ENCODE measurements around the gene INPP5A. TPM values are rescaled to one million over a fixed set of nuclear protein-coding genes. Genes with fewer than 3 reads are reported as not detected.

Gene INPP5A
- total and polyA plus RNA-seq, 10 of the 15 experiments (the other 5 are each of a cell fraction or from before 2014, with no cell fraction given) = 0.52 to 15.0 (median 6.3) TPM

DNA sequence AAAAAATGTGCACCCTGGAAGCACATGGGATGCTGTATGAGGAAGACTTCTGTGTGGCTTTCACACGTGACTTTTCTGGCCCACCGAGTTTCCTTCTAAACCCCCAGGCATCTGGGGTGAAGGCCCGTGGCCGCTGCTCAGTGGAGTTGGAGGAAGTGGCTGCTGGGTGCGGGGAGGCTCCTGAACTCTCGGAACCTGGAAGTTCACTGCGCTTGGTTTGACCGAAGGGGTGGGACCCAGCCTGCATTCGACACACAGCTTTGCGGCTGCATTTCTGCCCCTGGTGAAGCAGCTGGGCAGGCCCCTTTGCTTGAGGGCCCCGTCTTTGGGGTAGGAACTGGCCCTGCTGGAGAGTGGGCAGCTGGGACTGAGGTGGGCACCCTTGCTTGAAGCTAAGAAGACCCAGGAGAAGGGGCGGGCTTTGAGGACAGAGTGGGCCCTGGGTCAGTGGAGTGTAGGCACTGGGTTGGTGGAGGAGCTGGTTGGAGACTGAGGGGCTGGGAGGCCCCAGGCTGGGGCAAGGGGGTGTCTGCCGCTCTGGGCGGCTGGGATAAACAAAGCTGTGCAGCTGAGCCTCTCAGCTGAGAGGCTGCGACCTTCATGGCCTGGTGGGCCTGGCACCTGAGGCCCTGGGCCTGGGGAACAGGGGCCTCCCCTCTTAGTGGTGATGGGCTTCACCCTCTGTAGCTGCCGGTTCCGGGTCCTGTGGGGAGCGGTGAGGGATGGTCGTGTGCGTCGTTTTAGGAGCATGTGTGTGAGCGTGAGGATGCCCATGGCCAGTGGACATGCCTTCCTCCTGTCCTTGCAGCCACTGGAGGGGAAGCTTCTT lies 78.0 kb downstream of the INPP5A start:
- DNase-seq (ENCODE audit: low read depth, low spot score) (no peak), ATAC-seq (no peak), FAIRE-seq (no peak)
- TF ChIP-seq BMI1 (IDR thresholded peaks at IDR 0.05; ENCODE audit: borderline replicate concordance) = no peak
- TF ChIP-seq, protein P1, sequence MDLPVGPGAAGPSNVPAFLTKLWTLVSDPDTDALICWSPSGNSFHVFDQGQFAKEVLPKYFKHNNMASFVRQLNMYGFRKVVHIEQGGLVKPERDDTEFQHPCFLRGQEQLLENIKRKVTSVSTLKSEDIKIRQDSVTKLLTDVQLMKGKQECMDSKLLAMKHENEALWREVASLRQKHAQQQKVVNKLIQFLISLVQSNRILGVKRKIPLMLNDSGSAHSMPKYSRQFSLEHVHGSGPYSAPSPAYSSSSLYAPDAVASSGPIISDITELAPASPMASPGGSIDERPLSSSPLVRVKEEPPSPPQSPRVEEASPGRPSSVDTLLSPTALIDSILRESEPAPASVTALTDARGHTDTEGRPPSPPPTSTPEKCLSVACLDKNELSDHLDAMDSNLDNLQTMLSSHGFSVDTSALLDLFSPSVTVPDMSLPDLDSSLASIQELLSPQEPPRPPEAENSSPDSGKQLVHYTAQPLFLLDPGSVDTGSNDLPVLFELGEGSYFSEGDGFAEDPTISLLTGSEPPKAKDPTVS (IDR thresholded peaks at IDR 0.05; ENCODE audit: low read depth, low read length) = no peak
- TF ChIP-seq FOS (IDR thresholded peaks at IDR 0.05; ENCODE audit: borderline replicate concordance, extremely low read depth, insufficient read length) = no peak
- no peak for TF ChIP-seq GABPA (IDR thresholded peaks at IDR 0.05; ENCODE audit: low read depth)
- TF ChIP-seq JUND (IDR thresholded peaks at IDR 0.05; ENCODE audit: low read depth, low read length) = no peak
- no peak for TF ChIP-seq SMAD1 (IDR thresholded peaks at IDR 0.05; ENCODE audit: low read depth, partially characterized antibody)
- TF ChIP-seq ZZZ3 (IDR thresholded peaks at IDR 0.05; ENCODE audit: control insufficient read depth, insufficient read length, low read depth) = no peak
- TF ChIP-seq RAD21 (IDR thresholded peaks at IDR 0.05; ENCODE audit: insufficient read depth, low read depth, low read length) = no peak
- TF ChIP-seq MTA2 (IDR thresholded peaks at IDR 0.05; ENCODE audit: low read depth) = no peak
- no peak for TF ChIP-seq SIX5 (IDR thresholded peaks at IDR 0.05; ENCODE audit: low read depth, low read length, severe bottlenecking)
- TF ChIP-seq ZBTB4 (CRISPR knock-in tag; IDR thresholded peaks at IDR 0.05) = no peak
- no peak for TF ChIP-seq MLLT1 (IDR thresholded peaks at IDR 0.05)
- TF ChIP-seq RB1 (IDR thresholded peaks at IDR 0.05; ENCODE audit: borderline replicate concordance) = no peak
- TF ChIP-seq MYB (IDR thresholded peaks at IDR 0.05; ENCODE audit: borderline replicate concordance, low read depth, low read length) = no peak
- no peak for TF ChIP-seq SIN3A (IDR thresholded peaks at IDR 0.05; ENCODE audit: low read depth, low read length)
- ChIA-PET RAD21 (ENCODE audit: unreplicated experiment) (interaction anchor here (0.7 kb wide), 1 partner anchor 20 kb away, joined by 3 read pairs; no protein-coding TSS in a partner anchor), POLR2A (no interaction called here), CTCF (no interaction called here), SMC1A (ENCODE audit: uncharacterized antibody, unreplicated experiment) (interaction anchor here (1.1 kb wide), 1 partner anchor 55 kb away, joined by 5 read pairs; no protein-coding TSS in a partner anchor)
- Histone ChIP-seq H3K27me3 (replicated peaks in 1 of 2; ENCODE audit: control insufficient read depth in 2 of 2, insufficient read depth in 2 of 2, low read length in 1 of 2) (no peaks in the 10 kb centered on the region), H3K9ac (ENCODE audit: control insufficient read depth, insufficient read depth, low read length) (no peak overlapping the region), H3K79me2 (ENCODE audit: control insufficient read depth, insufficient read depth, low read length) (no peaks in the 10 kb centered on the region), H3K4me3 (no peak overlapping the region), H3K4me2 (ENCODE audit: control insufficient read depth, insufficient read depth) (no peak overlapping the region), H3K36me3 (ENCODE audit: control insufficient read depth in 2 of 2, insufficient read depth in 2 of 2, low read length in 1 of 2) (peaks cover 0 to 4% of the 10 kb centered on the region in 2 experiments; a peak in 2 of 4 replicates), H3K4me1 (ENCODE audit: control insufficient read depth, insufficient read depth, low read length) (no peaks in the 10 kb centered on the region), H4K20me1 (ENCODE audit: control insufficient read depth, insufficient read depth) (no peaks in the 10 kb centered on the region), H2AFZ (ENCODE audit: control insufficient read depth, low read depth, low read length) (no peak overlapping the region), H3K27ac (ENCODE audit: control insufficient read depth, insufficient read depth) (no peak overlapping the region), H3K9me3 (replicated peaks; ENCODE audit: control insufficient read depth, insufficient read depth, low read length) (peaks cover 2% of the 10 kb centered on the region; the same call in 1 of the 3 replicates)
- intact Hi-C loops (cut with micrococcal nuclease; ENCODE audit: unreplicated experiment) (no loop called here), in situ Hi-C loops (cut with MboI) (no loop called here)
- WGBS (ENCODE audit: insufficient coverage, insufficient replicate concordance, low lambda C conversion rate, missing lambda C conversion rate) = 86% methylated on average over 22 of the region's 22 CpGs
- BruUV-seq (replicated peaks) = no TSS peak

Data from GM12878 (cell line).